Epithelial cell of proximal tubule (primary cell): ENCODE data around the gene FRMD4B. TPM values are rescaled to one million over a fixed set of nuclear protein-coding genes. Genes with fewer than 3 reads are reported as not detected.
A peak's percentile ranks its signal among the peaks of the same experiment; 100 is the strongest.

Experiments
- DNase-seq: peaks from one replicate; pipeline ENCODE4 v3.0.0-alpha.2; 2011; ENCODE audit warnings: low read depth
- H3K4me3 ChIP-seq: 2 replicates; pipeline ENCODE4 v1.5.1; 2011; ENCODE audit warnings: low read depth, mild to moderate bottlenecking, low read length
- total RNA-seq: library from RNA; depleted of rRNA; stranded (reverse); fragments of >200 nt; gene quantifications from 2 replicates; pipeline ENCODE4 v1.2.3, GENCODE V29; 2015
- TF ChIP-seq, protein P1 (sequence below): conservative IDR thresholded peaks from 2 replicates; pipeline ENCODE4 v1.5.1; 2012; ENCODE audit warnings: low read depth, mild to moderate bottlenecking, low read length

FRMD4B gene
- total RNA-seq, 1 donor from 2014 or later: 21.7 TPM

DNA sequence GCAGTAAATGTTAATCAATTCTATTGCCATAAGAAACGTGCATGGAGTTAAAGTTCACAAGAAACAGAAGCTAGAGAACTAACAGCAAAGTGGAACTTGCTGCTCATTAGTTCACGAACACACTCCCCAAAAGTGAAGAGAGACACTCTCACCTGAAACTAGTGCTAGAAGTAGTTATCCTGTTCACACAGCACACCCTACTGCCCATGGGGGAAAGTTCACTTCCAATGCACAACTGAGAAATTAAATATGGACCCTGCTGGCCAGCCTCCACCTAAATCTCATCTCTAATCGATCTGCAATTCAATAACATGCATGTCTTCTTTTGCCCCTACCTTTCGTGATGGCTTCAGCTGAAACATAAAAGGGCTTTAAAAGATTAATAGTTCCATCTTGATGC, 39.4 kb upstream of the FRMD4B start:
- H3K4me3 ChIP-seq: no peak overlapping the region
- TF ChIP-seq, protein P1, sequence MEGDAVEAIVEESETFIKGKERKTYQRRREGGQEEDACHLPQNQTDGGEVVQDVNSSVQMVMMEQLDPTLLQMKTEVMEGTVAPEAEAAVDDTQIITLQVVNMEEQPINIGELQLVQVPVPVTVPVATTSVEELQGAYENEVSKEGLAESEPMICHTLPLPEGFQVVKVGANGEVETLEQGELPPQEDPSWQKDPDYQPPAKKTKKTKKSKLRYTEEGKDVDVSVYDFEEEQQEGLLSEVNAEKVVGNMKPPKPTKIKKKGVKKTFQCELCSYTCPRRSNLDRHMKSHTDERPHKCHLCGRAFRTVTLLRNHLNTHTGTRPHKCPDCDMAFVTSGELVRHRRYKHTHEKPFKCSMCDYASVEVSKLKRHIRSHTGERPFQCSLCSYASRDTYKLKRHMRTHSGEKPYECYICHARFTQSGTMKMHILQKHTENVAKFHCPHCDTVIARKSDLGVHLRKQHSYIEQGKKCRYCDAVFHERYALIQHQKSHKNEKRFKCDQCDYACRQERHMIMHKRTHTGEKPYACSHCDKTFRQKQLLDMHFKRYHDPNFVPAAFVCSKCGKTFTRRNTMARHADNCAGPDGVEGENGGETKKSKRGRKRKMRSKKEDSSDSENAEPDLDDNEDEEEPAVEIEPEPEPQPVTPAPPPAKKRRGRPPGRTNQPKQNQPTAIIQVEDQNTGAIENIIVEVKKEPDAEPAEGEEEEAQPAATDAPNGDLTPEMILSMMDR: peak; percentile 92
- no peak for DNase-seq

DNA sequence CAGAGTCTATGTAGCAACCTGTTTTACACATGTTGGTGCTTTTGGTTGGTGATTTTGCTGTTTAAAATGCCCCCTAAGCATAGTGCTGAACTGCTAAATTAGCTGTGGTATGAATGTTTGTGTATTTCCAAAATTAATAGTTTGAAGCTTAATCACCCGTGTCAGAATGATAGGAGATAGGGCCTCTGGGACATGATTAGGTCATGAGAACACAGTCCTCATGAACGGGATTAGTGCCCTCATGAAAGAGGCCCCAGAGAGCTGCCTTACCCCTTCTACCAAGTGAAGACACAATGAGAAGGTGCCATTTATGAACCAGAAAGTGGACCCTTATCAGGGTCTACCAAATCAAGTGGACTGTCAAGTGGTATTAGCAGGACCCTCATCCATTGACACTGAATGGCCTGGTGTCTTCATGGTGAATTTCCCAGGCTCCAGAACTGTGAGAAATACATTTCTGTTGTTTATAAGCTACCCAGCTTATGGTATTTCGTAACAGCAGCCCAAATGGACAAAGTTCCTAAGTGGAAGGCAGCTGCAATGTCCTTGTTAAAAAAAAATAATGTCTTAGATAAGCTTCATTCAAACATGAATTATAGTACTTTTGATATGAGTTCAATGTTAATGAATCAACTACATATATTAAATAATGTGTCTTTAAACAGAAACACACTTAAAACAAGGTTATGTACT, 37.7 kb upstream of the FRMD4B start:
- DNase-seq: no peak
- TF ChIP-seq, protein P1: no peak
- no peak overlapping the region for H3K4me3 ChIP-seq

DNA sequence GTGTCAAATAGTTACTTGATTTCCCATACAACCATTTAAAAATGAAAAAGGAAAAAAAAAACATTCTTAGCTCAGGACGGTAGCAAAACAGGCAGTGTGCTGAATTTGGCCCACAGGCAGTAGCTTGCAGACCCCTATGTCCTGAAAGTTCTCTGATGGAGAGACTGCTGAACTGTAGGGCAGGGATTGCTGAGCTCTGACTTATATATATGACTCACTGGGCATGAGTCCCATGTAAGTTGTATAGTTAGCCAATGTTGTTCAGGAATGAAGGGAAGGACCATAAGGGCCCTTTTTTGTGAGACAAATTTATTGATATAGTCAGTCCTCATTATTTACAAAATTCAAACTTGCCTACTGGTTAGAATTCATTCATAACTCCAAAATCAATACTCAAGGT, 36.9 kb upstream of the FRMD4B start:
- DNase-seq: no peak

DNA sequence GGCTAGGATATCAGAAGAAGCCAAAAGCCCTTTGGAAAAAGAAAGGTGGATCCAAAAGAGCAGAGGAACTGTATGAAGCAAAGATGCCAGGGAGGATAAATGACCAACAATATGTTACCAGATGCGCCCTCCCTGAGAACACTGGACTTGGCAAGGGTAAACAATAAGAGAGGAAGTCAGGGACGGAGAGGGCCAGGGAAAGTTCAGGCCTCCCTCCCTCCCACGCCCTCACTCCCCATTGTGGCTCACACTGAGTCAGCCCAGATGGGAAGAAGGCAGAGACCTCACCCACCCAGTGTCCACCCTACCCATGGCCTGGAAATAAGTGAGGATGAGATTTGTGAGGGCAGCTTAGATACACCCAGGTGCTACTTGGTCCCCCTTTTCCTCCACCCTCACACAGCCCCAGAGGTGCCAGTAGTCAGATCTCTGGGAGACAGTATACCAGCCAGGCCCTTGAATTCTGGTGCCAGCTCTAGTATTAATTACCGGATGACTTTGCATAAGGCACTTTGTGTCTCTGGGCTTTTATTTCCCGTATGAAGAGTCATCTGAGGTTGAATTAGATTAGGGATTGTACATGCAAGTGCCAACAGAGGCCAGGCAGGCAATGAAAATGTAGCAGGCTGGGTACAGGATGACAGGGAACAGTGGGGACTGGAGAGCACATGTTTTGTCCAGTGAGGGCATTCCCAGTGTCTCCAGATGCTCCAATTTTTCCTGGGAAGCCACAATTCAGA, 35.1 kb upstream of the FRMD4B start:
- no peak overlapping the region for H3K4me3 ChIP-seq
- DNase-seq: no peak
- TF ChIP-seq, protein P1: no peak

More for the DNA sequence above, 36.9 kb upstream of the FRMD4B start:
- H3K4me3 ChIP-seq: no peak overlapping the region
- TF ChIP-seq, protein P1: no peak

DNA sequence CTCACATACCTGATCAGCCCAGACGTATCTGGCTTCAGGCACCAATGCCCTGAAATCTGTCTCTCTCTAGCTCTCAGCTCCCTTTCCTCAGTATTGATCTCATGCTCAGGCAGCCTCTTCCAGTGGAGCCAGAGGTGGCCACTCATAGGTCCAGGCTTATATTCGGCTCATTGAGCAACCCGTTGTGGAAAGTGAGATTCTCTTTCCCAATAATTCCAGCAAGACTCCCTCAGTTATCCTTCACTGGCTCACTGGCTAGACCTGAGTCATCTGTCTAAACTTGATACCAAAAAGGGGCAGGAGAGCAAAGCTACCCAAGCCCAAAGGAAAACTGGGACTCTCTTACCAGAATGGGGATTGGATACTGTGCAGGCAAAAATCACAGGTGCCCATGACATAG, 33.4 kb upstream of the FRMD4B start:
- no peak for DNase-seq
- no peak overlapping the region for H3K4me3 ChIP-seq
- TF ChIP-seq, protein P1: no peak

DNA sequence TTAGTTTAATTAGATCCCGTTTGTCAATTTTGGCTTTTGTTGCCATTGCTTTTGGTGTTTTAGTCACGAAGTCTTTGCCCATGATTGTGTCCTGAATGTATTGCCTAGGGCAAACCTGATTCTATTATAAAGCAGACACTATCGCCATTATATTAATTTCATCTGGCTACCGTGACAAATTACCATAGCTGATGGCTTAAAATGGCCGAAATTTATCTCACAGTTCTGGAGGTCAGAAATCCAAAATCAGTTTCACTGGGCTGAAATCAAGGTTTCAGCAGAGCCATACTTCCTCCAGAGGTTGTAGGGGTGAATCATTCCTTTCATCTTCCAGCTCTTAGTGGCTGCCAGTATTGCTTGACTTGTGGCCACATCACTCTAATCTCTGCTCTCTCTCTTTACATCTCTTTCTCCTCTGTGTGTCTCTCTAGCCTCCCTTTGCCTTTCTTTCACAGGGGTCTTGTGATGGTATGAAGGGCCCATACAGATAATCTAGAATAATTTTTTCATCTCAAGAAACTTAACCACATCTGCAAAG, 31.7 kb upstream of the FRMD4B start:
- no peak for DNase-seq
- no peak overlapping the region for H3K4me3 ChIP-seq
- TF ChIP-seq, protein P1: no peak
